RKO (cell line): ENCODE measurements around the gene PARM1.

Source experiments
- DNase-seq: peaks from one replicate; pipeline ENCODE4 v3.0.0-alpha.2; 2016; ENCODE audit warnings: low spot score

PARM1 gene

DNA sequence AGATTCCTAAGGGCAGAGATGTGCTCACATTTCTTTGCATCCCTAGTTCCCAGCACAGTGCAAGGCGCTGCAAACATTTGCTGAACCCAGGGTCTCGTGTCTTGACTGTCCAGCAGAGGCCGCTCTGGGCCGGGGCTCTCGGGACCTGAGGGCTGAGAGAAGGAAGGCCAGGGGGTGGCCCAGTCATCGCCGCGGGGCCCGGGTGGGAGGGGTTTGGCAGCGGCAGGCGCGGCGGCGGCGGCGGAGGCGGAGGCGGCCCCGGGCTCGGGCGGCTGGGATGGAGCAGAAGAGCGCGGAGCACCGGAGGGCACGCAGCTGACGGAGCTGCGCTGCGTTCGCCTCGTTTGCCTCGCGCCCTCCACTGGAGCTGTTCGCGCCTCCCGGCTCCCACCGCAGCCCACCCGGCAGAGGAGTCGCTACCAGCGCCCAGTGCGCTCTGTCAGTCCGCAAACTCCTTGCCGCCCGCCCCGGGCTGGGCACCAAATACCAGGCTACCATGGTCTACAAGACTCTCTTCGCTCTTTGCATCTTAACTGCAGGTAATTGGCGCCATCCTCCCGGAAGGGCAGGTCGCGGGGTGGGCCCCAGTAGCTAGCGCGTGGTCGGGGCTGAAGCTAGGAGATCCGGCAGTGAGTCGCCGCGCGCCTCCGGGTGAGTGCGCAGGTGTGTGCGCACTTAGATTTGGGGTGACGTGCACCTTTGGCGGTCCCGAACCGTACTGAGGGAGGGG is at the start of gene PARM1:
PARM1 (plus strand) TSS at position 285 of the 730 bp plus-strand sequence; CDS start at position 497, 212 bp downstream.
- peak; percentile 86 for DNase-seq

- no peak for DNase-seq
These were observed 48.6 kb upstream of the PARM1 start for GRCh38 chr4:74884266-74884665.

DNA sequence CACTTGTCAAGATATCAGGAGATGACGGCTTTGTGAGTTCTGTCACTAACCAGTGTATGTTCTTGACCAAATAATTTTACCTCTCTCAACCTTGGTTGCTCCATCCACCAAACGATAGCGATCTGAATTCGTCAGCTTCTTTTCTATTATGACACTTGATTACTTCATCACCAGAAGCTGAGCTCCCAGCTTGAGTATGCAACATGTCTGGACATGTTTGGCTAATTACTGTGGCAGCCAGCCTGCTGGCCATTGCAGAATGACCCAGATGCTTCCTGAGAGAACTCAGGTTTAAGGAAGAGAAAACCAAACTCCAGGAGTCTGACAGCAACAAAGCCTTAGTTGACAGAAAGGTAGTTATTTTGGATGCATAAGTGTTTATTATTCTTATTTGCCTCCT is 46.4 kb upstream of the PARM1 start:
- DNase-seq = no peak

GRCh38 chr4:74890341-74890740 is 42.6 kb upstream of the PARM1 start:
- no peak for DNase-seq

- DNase-seq = no peak
These were observed 41.9 kb upstream of the PARM1 start for GRCh38 chr4:74891037-74891436.

- no peak for DNase-seq
These were observed 39.7 kb upstream of the PARM1 start for GRCh38 chr4:74893171-74893570.

- no peak for DNase-seq
These were observed 36.3 kb upstream of the PARM1 start for GRCh38 chr4:74896595-74896994.

GRCh38 chr4:74897386-74897785 is 35.5 kb upstream of the PARM1 start:
- no peak for DNase-seq

DNA sequence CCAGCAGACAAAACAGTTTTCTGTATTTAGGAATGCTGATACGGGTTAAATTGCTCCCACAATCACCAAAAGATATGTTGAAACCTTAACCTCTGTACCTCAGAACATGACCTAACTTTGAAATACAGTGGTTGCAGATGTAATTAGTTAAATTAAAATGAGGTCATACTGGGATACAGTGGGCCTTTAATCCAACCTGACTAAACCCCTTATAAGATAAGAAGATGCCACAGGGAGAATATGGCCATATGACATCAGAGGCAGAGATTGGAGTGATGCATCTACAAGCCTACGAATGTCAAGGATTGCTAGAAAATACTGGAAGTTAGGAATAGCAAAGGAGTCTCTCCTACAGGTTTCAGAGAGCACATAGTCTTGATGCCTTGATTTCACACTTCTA is 32.1 kb upstream of the PARM1 start:
- no peak for DNase-seq

GRCh38 chr4:74904509-74905065 is 28.3 kb upstream of the PARM1 start:
- no peak for DNase-seq

- DNase-seq = no peak
These were observed 26.1 kb upstream of the PARM1 start for GRCh38 chr4:74906771-74907170.

GRCh38 chr4:74919783-74920182 is 13.1 kb upstream of the PARM1 start:
- no peak for DNase-seq

- no peak for DNase-seq
These were observed 12.2 kb upstream of the PARM1 start for GRCh38 chr4:74920704-74921103.

- no peak for DNase-seq
These were observed 11.4 kb upstream of the PARM1 start for GRCh38 chr4:74921490-74921889.

DNA sequence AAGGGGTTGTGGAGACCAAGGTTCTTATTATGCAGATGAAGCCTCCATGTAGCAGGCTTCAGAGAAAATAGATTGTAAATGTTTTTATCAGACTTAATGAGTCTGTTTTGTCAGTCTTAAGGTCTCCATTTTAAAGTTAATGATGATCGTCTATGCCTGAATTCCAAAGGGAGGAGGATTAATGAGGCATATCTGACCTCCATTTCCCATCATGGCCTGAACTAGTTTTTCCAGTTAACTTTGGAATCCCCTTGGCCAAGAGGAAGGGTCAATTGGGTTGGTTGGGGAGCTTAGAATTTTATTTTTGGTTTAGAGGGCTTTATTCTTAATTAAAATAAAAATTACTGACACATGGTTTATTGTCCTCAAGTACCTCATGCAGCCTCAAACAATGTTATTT is 6.9 kb upstream of the PARM1 start:
- DNase-seq = no peak

DNA sequence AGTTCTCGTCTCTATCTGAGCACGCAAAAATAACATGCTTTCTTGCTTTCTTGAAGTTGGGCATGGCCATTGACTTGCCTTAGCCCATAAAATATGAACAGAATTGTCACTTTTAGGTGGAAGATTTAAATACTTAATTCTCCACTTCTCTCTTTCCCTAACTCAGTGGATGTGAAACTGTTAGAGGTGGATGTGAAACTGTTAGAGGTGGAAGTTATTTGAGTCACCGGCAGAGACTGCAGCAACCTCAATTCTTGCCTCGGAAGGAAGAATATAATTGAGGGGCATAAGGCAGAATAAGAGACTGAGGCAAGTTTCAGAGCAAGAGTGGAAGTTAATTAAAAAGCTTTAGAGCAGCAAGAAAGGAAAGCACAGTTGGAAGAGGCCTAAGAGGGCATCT is 2.8 kb upstream of the PARM1 start:
- DNase-seq = no peak

DNA sequence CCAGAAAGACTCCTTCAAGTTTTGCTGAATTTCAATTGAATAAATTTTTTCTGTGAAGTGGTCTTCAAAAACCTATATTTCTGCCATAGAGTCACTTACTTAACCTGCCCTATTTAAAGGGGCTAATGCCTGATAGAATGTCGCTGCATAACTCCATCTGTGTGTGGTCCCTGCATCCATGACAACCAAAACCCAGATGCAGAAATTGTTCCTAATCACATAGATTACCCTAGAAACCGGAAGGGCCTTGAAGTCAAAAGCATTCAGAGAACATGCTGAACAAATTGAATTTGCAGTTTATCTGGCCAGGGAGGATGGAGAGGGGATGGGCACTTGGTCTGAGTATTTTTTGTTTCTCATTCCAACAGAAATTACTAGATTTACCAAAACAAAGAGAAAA is 1.5 kb upstream of the PARM1 start:
- DNase-seq = no peak

GRCh38 chr4:74932010-74932409 is 906 bp upstream of the PARM1 start:
- no peak for DNase-seq

DNA sequence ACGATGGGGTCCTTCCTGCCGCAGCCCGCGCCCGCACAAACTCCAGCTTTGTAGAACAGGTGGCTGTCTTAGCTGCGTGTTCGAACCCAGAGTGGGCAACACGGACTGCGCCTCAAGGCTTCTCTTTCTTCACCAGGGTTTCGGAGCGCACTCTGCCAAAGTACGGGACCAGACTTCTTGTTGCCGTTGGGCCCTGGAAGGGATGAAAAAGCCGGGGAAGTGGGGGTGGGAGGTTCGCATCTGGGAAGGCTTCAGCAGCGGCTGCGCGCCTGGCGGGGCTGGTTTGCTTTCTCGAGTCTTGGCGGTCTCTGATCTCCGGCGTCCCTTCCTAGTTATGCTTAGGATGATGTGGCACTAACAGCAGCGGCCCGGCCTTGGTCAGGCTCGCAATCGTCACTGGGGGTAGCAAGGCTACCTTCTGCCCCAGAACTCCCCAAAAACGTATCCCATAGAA is 673 bp downstream of the PARM1 start:
- DNase-seq = no peak

GRCh38 chr4:74934016-74934831 is 1.3 kb downstream of the PARM1 start:
- DNase-seq = no peak

DNA sequence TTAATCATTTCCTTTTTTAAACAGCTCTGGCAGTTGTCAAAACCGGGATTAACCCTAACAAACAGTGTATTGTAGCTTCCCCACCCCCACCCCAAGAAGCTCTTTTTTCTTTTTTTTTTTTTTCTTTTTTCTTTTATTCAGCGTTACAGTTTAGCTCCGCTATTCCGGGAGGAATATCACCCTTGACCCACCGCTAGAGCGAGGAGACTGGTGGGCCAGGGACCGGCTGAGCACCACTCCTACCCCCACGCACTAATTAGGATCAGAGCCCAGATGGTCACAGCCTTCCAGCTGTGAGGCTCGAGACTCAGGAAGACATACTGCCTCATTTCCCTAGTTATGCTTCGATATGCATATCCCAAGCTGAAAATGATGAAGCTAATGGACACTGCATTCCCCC is 2.0 kb downstream of the PARM1 start:
- no peak for DNase-seq

- DNase-seq = no peak
These were observed 8.2 kb downstream of the PARM1 start for GRCh38 chr4:74941123-74941522.

- DNase-seq = no peak
These were observed 9.5 kb downstream of the PARM1 start for GRCh38 chr4:74942251-74942917.
